Activated B cell treated with CpG ODN at 0.5 μM for 24 hours (primary cell): Measurements from ENCODE around the gene IRAK3. TPM values are rescaled to one million over a fixed set of nuclear protein-coding genes. Genes with fewer than 3 reads are reported as not detected.

Source experiments
- ATAC-seq: fragments of 200-7000 bp; cut with Tn5 transposase; one replicate; pipeline ENCODE4 v1.10.0; 2021; ENCODE audit warnings: low read depth, mild to moderate bottlenecking, moderate library complexity
- CTCF ChIA-PET: fragments of 350-600 bp; sonication (Branson Sonifier 250); formaldehyde crosslinking; loops from one replicate; lab custom pipeline; 2021; ENCODE audit warnings: antibody characterized with exemption; lab: Charles Lee
- POLR2A ChIA-PET: fragments of 350-600 bp; sonication (Branson Sonifier 250); formaldehyde crosslinking; loops from one replicate; lab custom pipeline; 2021; ENCODE audit warnings: antibody characterized with exemption; lab: Charles Lee
- DNase-seq: peaks from one replicate; pipeline ENCODE4 v3.0.0; 2022
- H3K27ac Mint-ChIP-seq: one replicate; pipeline ENCODE4 v1.8.0; 2020; ENCODE audit warnings: mixed read lengths
- H3K27me3 Mint-ChIP-seq: one replicate; pipeline ENCODE4 v1.8.0; 2021; ENCODE audit warnings: mixed read lengths
- H3K36me3 Mint-ChIP-seq: one replicate; pipeline ENCODE4 v1.8.0; 2021; ENCODE audit warnings: low read depth, mixed read lengths
- H3K4me1 Mint-ChIP-seq: one replicate; pipeline ENCODE4 v1.8.0; 2021; ENCODE audit warnings: mixed read lengths
- H3K4me3 Mint-ChIP-seq: one replicate; pipeline ENCODE4 v1.8.0; 2020; ENCODE audit warnings: mild to moderate bottlenecking, mixed read lengths
- H3K9me3 Mint-ChIP-seq: one replicate; pipeline ENCODE4 v1.8.0; 2020; ENCODE audit warnings: mixed read lengths
- CTCF ChIP-seq: fragments of 200-600 bp; IDR thresholded peaks from one replicate; pipeline ENCODE4 v1.8.0; 2022; ENCODE audit warnings: antibody characterized with exemption, mild to moderate bottlenecking
- intact Hi-C: fragments of 100-400 bp; cut with micrococcal nuclease; formaldehyde crosslinking; loops from one replicate; pipeline ENCODE4 v1.15.1; 2024
- total RNA-seq: library from RNA; stranded (reverse); gene quantifications from 2 replicates; pipeline ENCODE4 v1.2.3, GENCODE V29; 2022

Gene IRAK3
- total RNA-seq, 1 donor from 2014 or later, result 6.6 TPM

- no peaks in the 10 kb centered on the region for H3K4me1 Mint-ChIP-seq
- no peak for TF ChIP-seq CTCF
- H3K27me3 Mint-ChIP-seq, result peaks cover 12% of the 10 kb centered on the region
- no peak overlapping the region for H3K27ac Mint-ChIP-seq
- CTCF ChIA-PET, result no interaction called here
- POLR2A ChIA-PET, result no interaction called here
- no peak for DNase-seq
- peaks cover 4% of the 10 kb centered on the region for H3K9me3 Mint-ChIP-seq
- no peaks in the 10 kb centered on the region for H3K36me3 Mint-ChIP-seq
- no peak overlapping the region for H3K4me3 Mint-ChIP-seq
- intact Hi-C loops, result no loop called here
- ATAC-seq, result no peak
These were observed 93.2 kb downstream of the IRAK3 start for GRCh38 chr12:66282244-66282643.

GRCh38 chr12:66287275-66287674 lies 98.3 kb downstream of the IRAK3 start:
- intact Hi-C loops, result no loop called here
- ATAC-seq (no peak), DNase-seq (no peak)
- H3K36me3 Mint-ChIP-seq, result no peaks in the 10 kb centered on the region
- TF ChIP-seq CTCF, result no peak
- H3K4me1 Mint-ChIP-seq, result no peaks in the 10 kb centered on the region
- H3K27ac Mint-ChIP-seq, result no peak overlapping the region
- H3K27me3 Mint-ChIP-seq, result no peaks in the 10 kb centered on the region
- H3K4me3 Mint-ChIP-seq, result no peak overlapping the region
- ChIA-PET POLR2A (no interaction called here), CTCF (no interaction called here)
- H3K9me3 Mint-ChIP-seq, result no peaks in the 10 kb centered on the region

GRCh38 chr12:66288121-66288520 lies 99.1 kb downstream of the IRAK3 start:
- intact Hi-C loops, result no loop called here
- no peaks in the 10 kb centered on the region for H3K9me3 Mint-ChIP-seq
- DNase-seq, result no peak
- no peak overlapping the region for H3K27ac Mint-ChIP-seq
- H3K4me1 Mint-ChIP-seq, result no peaks in the 10 kb centered on the region
- CTCF ChIA-PET, result no interaction called here
- POLR2A ChIA-PET, result no interaction called here
- ATAC-seq, result no peak
- H3K36me3 Mint-ChIP-seq, result no peaks in the 10 kb centered on the region
- no peak overlapping the region for H3K4me3 Mint-ChIP-seq
- H3K27me3 Mint-ChIP-seq, result no peaks in the 10 kb centered on the region
- TF ChIP-seq CTCF, result no peak

GRCh38 chr12:66289485-66289884 lies 100.5 kb downstream of the IRAK3 start:
- no peak overlapping the region for H3K4me3 Mint-ChIP-seq
- H3K4me1 Mint-ChIP-seq, result no peaks in the 10 kb centered on the region
- ATAC-seq (no peak), DNase-seq (no peak)
- no peaks in the 10 kb centered on the region for H3K36me3 Mint-ChIP-seq
- H3K27ac Mint-ChIP-seq, result no peak overlapping the region
- peaks cover 2% of the 10 kb centered on the region for H3K27me3 Mint-ChIP-seq
- POLR2A ChIA-PET, result no interaction called here
- H3K9me3 Mint-ChIP-seq, result no peaks in the 10 kb centered on the region
- intact Hi-C loops, result no loop called here
- CTCF ChIA-PET, result no interaction called here
- TF ChIP-seq CTCF, result no peak

GRCh38 chr12:66290716-66291200 lies 101.7 kb downstream of the IRAK3 start:
- no peak for ATAC-seq
- H3K4me3 Mint-ChIP-seq, result no peak overlapping the region
- TF ChIP-seq CTCF, result no peak
- H3K36me3 Mint-ChIP-seq, result no peaks in the 10 kb centered on the region
- no peak for DNase-seq
- no peak overlapping the region for H3K27ac Mint-ChIP-seq
- peaks cover 2% of the 10 kb centered on the region for H3K27me3 Mint-ChIP-seq
- no peaks in the 10 kb centered on the region for H3K4me1 Mint-ChIP-seq
- no peaks in the 10 kb centered on the region for H3K9me3 Mint-ChIP-seq
- intact Hi-C loops, result no loop called here
- CTCF ChIA-PET, result no interaction called here
- POLR2A ChIA-PET, result no interaction called here
